GM12875 (cell line): ENCODE results near the gene KCTD18.
A peak's percentile ranks its signal among the peaks of the same experiment; 100 is the strongest.

Source experiments
- H3K4me3 ChIP-seq: one replicate; pipeline ENCODE4 v1.5.1; 2011; ENCODE audit warnings: low read depth, low read length, control low read depth
- CTCF ChIP-seq: IDR thresholded peaks from 2 replicates; pipeline ENCODE4 v1.5.1; 2011; ENCODE audit warnings: low read depth, mild to moderate bottlenecking, control low read depth, inconsistent platforms, low read length, moderate library complexity, borderline replicate concordance; ENCODE audit not compliant: insufficient read depth

The KCTD18 gene

GRCh38 chr2:200490001-200490400 lies 19.9 kb downstream of the KCTD18 start:
- no peak for TF ChIP-seq CTCF
- H3K4me3 ChIP-seq, result no peak overlapping the region

- no peak for TF ChIP-seq CTCF
- H3K4me3 ChIP-seq, result no peak overlapping the region
These were observed 21.7 kb downstream of the KCTD18 start for GRCh38 chr2:200488169-200488568.

GRCh38 chr2:200486529-200486928 lies 23.3 kb downstream of the KCTD18 start:
- H3K4me3 ChIP-seq, result no peak overlapping the region
- TF ChIP-seq CTCF, result no peak

GRCh38 chr2:200484934-200485333 lies 24.9 kb downstream of the KCTD18 start:
- H3K4me3 ChIP-seq, result no peak overlapping the region
- no peak for TF ChIP-seq CTCF

- TF ChIP-seq CTCF, result peak; percentile 80
- no peak overlapping the region for H3K4me3 ChIP-seq
These were observed 26.1 kb downstream of the KCTD18 start for GRCh38 chr2:200483729-200484198.

- no peak for TF ChIP-seq CTCF
- no peak overlapping the region for H3K4me3 ChIP-seq
These were observed 27.7 kb downstream of the KCTD18 start for GRCh38 chr2:200482194-200482593.

GRCh38 chr2:200479692-200480265 lies 30.1 kb downstream of the KCTD18 start:
- no peak for TF ChIP-seq CTCF
- H3K4me3 ChIP-seq, result no peak overlapping the region
